ENCODE measurements around the gene DDIT3.
"Not testable (repeated sequence)": the region's sequence is repeated elsewhere in the genome, so short reads cannot be mapped to it uniquely, and the experiment has no call there.

DDIT3 gene, protein sequence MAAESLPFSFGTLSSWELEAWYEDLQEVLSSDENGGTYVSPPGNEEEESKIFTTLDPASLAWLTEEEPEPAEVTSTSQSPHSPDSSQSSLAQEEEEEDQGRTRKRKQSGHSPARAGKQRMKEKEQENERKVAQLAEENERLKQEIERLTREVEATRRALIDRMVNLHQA

DNA sequence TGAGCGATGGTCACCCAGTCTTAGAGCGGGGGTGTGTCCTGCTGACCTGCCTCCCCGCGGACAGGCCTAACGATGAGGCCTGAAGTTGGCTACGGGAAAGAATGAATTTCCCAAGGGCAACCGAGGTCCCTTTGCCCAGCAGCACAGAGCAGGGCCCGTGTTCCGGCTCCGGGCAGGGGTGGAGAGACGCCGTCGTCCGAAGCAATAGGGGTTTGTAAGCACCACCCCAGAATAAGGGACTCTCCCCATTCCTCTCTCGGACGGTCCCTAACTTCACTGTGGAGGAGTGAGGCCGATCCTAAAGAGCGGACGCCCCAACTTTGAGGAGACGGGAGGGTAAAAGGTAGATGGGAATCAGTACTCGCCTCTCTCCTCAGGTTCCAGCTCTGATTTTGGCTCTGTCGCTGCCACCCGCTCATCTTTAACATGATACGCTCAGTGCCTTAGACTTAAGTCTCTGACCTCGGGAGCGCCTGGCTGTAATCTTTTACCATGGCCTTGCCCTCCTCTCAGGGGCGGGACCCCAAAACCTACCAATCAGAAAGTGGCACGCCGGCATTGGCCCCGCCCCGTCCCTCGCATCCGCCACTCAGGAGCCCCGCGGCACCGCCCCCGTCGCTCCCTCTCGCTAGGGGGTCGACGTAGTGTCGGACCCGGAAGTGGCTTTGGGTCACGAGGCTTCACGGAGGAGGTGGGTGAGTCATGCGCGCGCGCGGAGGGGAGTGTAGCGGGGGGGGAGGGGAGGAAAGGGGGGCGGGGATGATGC, at the start of gene DDIT3:
DDIT3 (minus strand) TSS at position 462 of the 766 bp plus-strand sequence. CDS start 3,108 bp downstream, outside the sequence.
- DNase-seq (ENCODE audit: low spot score): peak; percentile 97

DNA sequence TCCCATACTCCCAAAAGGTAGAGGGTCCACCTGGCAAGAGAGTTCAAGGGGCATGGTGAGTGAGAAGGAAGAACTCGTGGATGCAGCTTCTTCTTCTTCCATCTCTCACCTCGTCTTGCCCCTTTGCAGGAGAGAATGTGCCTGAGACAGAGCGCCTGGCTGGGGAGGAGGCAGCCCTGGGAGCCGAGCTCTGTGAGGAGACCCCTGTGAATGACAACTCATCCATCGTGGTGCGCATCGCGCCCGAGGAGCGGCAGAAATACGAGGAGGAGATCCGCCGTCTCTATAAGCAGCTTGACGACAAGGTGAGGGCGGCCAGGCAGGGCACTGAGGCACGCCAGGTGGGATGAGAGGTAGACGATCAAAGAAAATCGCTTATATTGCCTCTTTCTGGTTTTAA, 49.5 kb upstream of the DDIT3 start:
- DNase-seq (ENCODE audit: low spot score): no peak

DNA sequence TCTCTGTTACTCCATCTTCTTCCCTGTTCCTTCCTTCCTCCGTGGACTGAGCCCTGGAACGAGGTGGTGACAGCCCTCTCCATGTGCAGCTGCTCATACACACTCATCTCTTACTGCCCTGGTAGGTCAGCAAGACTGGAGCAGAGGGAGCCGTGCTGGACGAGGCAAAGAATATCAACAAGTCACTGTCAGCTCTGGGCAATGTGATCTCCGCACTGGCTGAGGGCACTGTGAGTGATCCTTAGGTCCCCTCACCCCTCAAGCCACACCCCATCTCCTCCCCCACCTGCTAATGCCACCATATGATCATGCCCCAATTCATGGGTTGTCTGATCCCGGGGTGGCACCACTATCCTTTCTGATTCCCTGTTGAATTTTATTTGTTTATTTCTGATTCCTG, 48.5 kb upstream of the DDIT3 start:
- DNase-seq (ENCODE audit: low spot score): no peak

DNA sequence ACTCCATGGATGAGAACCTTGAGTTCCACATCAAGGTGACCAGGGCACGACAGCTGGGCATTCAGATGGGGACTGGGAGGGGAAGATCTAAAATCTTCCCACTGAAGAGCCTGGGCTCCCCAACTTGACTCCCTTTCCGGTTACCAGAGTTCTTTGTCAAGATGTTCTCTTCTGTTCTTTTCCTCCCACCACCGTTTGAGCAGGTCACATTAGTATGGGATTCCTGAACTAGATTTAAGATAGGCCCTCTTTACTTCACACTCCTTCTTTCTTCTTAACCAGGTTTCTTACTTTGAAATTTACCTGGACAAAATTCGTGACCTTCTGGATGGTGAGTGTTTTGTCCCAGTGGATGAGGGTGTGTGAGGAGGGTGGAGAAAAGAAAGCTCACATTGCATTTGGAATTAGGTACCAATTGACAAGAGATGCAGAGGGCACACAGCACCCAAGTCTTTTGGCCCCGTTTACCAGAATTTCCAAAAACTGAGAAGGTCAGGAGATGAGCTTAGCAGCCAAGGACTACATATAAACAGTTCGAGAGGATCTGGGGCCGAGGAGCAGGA, 43.9 kb upstream of the DDIT3 start:
- no peak for DNase-seq (ENCODE audit: low spot score)

DNA sequence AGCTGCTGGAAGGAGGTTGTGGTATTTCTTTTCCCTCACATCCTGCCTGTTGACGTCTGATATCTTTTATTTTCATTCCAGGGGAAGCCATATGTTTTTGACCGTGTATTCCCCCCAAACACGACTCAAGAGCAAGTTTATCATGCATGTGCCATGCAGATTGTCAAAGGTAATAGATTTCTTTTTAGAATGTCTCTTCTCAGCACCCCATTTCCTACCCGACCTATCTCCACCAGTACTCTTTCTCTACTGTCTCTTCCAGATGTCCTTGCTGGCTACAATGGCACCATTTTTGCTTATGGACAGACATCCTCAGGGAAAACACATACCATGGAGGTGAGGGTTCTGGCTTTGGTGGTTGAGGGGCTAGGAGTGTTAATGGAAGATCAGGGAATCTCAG, 43.0 kb upstream of the DDIT3 start:
- DNase-seq (ENCODE audit: low spot score): no peak

DNA sequence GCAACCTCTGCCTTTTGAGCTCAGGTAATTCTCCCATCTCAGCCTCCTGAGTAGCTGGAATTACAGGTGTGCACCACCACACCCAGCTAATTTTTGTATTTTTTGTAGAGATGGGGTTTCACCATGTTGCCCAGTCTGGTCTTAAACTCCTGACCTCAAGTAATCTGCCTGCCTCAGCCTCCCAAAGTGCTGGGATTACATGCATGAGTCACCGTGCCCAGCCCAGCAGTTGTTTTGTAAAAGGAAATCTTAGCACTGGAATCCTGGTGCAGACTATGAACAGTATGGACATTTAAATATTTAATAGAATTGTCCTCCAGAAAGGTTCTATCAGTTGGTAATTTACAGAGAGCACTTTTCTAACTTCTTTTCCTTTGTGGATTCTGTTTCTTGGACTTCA, 40.8 kb upstream of the DDIT3 start:
- DNase-seq (ENCODE audit: low spot score): not testable (repeated sequence)

DNA sequence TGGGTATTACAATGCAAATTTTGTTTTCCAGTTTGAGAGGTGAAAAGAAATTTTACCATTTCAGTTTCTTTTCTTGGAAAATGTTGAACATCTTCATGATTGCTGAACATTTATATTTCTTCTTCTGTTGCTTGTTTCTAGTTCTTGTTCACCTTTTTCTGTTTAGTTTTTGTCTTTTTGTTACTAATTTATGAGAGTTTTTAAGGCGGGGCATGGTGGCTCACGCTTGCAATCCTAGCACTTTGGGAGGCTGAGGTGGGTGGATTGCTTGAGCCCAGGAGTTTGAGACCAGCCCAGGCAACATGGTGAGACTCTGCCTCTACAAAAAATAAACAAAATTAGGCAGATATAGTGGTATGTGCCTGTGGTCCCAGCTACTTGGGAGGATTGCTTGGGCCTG, 40.2 kb upstream of the DDIT3 start:
- DNase-seq (ENCODE audit: low spot score): no peak

DNA sequence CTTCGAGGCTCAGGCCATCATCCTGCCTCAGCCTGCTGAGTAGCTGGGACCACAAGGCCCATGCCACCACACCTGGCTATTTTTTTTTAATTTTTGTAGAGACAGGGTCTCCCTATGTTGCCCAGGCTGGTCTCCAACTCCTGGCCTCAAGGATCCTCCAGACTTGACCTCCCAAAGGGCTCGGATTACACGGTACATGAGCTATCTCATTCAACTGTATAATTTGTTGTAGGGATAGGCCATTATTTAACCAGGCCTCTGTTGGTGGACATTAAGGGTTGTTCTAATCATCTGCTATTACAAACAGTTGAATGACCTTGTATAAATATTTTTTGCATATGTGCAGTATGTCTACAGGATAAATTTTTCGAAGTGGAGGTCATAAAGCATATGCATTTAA, 38.5 kb upstream of the DDIT3 start:
- no peak for DNase-seq (ENCODE audit: low spot score)

DNA sequence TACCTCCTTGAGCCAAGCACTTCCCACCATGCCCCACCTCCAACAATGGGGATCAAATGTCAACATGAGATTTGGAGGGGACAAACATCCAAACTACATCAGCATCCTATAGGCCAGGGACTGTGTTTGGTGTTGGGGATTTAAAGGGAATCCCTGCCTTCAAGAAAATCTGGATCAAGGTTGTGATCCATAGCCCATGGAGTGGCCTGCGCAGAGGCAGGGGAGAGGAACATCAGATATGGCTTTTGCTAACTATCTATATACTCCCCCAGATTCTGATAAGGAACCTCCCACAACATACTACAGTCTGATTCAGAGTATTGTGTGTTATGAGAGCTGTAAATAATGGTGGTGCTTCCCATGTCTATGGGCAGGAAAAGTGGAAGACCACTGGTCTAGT, 34.6 kb upstream of the DDIT3 start:
- DNase-seq (ENCODE audit: low spot score): no peak

GRCh38 chr12:57554453-57554852, 34.1 kb upstream of the DDIT3 start:
- no peak for DNase-seq (ENCODE audit: low spot score)

DNA sequence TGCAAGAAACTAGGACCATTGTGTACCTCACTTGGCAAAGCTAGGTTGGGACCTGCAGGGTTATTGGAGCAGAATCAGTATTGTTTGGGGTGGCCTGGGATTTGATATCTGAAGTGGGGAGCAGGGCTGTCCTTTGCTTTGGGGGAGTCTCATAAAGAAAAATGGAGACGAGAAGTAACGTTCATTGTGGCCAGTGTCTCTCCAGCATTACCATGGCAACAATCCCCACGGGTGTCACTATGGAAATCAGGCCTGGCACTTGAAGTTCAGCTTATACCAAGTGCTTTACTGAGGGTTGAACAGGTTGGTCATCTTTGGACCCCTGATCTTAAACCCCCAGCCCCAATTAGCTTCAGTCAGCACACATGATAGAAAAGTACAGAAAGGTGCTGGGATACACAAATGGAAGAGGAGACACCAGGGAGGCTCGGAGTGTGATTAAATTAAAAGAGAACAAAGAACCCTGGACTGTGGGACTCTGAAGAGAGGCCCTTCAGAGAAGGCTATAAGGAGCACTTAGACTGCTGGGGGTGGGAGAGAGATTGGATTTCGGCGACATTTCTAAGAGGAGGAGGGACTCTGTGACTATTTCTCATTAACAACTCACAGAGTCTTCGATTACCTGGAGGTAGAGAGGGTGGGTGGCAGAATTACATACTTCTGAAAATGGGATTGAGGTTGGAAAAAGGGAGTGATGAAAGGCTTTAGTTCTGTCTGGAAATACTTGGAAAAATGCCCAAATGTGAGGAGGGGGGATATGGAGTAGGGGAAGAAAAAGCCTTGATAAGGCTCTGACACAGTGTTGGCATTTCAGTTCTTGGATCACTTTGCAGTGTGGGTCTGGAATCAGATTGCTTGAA, 33.3 kb upstream of the DDIT3 start:
- no peak for DNase-seq (ENCODE audit: low spot score)

DNA sequence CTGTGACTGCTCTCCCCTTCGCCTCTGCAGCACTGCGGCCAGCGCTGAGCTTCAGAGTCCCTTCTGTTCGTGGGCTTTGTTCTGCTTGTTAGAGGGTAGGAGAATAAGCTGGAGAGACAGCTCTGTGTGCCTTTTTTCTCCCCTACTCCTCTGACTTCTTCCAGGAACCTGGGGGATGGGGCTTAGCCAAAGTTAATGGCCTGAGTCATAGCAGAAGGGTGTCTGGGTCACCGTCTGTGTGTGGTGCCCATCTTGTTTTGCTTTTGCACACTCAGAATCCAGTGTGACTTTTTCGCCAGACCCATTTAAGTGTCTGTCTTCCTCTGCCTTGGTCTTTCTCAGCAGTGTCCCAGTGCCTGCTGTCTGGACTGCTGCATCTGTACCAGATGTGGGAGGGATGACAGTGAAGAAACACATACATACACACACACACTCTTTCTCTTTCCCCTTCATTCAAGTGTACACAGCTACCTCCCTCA, 32.6 kb upstream of the DDIT3 start:
- no peak for DNase-seq (ENCODE audit: low spot score)

- DNase-seq (ENCODE audit: low spot score): no peak
Measured at GRCh38 chr12:57552306-57552651, 32.0 kb upstream of the DDIT3 start.

DNA sequence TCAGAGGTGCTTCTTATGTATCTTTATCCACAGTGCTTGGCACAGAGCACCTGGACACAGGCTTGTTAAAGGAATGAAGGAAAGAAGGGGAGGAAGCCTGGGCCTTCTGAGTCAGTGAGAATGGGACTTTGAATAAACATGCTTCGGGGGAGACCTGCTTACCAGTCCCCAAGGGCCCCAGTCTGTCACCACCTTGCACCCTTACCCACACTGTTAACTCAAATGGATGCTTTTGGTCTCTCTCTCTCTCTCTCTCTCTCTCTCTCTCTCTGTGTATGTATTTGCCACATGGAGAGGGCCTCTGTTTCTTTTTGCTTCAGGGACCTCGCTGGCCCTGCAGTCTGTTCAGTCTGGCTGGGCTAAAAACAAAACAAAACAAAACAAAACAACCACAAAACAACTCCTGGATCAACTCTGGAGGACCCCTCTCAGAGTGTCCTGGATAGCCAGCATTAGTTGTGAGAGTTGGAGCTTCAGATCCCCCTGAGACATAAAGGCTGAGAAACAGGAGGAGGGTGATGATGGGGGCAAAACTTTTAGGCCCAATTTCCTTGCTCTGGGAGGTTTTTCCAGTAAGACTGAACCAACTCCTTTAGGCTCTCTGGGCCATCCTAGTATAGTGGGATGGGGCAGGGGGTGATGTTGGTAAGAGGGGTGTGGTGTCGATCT, 31.5 kb upstream of the DDIT3 start:
- no peak for DNase-seq (ENCODE audit: low spot score)

- no peak for DNase-seq (ENCODE audit: low spot score)
Measured at GRCh38 chr12:57550641-57551549, 30.6 kb upstream of the DDIT3 start.

DNA sequence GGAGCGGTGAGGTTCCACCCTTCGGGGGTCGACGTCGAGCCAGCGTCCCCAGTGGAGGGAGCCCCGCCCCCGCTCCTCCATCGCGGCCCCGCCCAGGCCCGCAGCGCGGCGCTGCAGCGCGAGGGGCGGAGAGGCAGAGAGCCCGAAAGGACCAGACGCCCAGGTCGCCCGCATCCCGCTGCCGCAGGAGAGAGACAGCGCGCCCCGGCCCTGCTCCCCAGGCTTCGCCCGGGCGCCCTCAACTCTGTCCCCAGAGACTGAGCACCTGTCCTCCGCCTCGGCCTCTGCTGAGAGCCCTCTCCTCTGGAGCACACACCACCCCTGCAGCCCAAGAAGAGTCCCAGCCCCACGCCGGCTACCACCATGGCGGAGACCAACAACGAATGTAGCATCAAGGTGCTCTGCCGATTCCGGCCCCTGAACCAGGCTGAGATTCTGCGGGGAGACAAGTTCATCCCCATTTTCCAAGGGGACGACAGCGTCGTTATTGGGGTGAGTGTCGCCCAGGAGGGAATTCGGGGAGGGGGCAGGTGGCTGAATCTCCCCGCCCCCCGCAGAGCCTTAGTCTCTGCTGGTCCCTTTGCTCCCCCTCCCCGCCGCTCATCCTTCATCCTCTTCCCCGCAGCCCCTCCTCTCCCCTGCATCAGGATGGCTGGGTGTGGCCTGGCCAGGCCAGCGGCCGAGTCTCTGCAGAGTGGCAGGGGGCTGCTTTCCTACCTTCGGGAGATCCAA, 29.8 kb upstream of the DDIT3 start, which contains the start of gene KIF5A:
KIF5A (plus strand) TSS at position 136 of the 732 bp plus-strand sequence; CDS start at position 364, 228 bp downstream.
- DNase-seq (ENCODE audit: low spot score): no peak

DNA sequence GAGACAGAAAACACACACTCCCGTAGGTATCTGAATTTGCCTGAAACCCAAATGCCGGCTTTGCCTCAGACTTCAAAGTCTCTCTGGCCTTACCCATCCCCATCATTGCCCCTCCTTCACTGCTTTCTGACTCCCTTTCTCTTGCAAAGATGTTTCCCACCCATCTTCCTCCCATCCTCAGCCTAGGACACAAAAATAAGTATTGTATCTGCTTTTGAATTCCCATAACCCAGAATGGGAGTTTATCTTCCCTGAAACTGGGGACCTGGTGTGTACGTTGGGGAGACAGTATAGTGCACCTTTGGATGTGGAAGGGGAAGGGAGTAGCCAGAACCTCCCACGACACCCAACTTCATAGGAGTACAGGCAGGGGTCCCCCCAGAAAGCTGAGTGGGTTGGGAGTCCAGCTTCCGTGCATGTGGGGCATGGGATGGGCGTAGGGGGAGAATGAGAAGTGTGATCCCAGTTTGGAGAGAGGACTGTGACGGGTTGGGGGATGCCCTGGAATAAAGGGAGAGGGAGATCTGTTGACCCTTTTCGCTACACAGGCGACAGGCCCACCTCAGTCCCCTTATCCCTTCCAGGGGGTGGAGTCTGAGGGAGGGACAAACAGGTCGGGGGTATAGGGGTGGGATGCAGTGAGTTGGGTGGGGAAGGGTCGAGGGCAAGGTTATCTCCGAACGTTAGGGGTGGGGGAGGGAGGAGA, 29.0 kb upstream of the DDIT3 start:
- DNase-seq (ENCODE audit: low spot score): no peak

GRCh38 chr12:57548488-57548887, 28.2 kb upstream of the DDIT3 start:
- DNase-seq (ENCODE audit: low spot score): no peak

DNA sequence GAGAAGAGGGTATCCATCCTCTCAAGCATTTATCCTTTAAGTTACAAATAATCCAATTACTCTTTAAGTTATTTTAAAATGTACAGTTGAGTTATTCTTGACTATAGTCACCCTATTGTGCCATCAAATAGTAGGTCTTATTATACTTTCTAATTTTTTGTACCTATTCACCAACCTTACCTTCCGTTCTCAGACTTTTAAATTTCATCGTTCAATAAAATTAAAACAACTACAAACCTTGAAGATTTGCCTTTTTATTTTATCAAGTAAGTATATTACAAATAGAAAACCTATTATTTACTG, 27.6 kb upstream of the DDIT3 start:
- DNase-seq (ENCODE audit: low spot score): no peak
